Vagina (tissue), 2 donors: ENCODE data around the gene SHC1. TPM values are rescaled to one million over a fixed set of nuclear protein-coding genes. Genes with fewer than 3 reads are reported as not detected.

ENCODE experiments used
- DNase-seq, 2 donors: peaks; one replicate each; pipeline ENCODE4 v3.0.0-alpha.2; 2017; ENCODE audit errors: extremely low spot score in 2 of 2
- H3K27ac ChIP-seq: fragments of 200-600 bp; sonication (generic); one replicate; pipeline ENCODE4 v1.5.1; 2019
- H3K27me3 ChIP-seq: fragments of 200-600 bp; sonication (generic); one replicate; pipeline ENCODE4 v1.5.1; 2019
- H3K36me3 ChIP-seq, 2 donors: fragments of 200-600 bp; sonication (generic); one replicate each; pipeline ENCODE4 v1.5.1; 2017 to 2019
- H3K4me1 ChIP-seq: fragments of 200-600 bp; sonication (generic); one replicate; pipeline ENCODE4 v1.5.1; 2019
- H3K4me3 ChIP-seq, 2 donors: fragments of 200-600 bp; sonication (generic); 1 replicate in 1 of 2; 2 replicates in 1 of 2; pipeline ENCODE4 v1.5.1; 2016 to 2019
- H3K9me3 ChIP-seq: fragments of 200-600 bp; sonication (generic); one replicate; pipeline ENCODE4 v1.5.1; 2019
- CTCF ChIP-seq, 3 experiments: fragments of 450-650 bp in 2 of 3; fragments of 200-600 bp in 1 of 3; sonication (generic) in 1 of 3; IDR thresholded peaks; one replicate each; pipeline ENCODE4 v1.5.1; 2017 to 2019; ENCODE audit warnings: antibody characterized with exemption in 3 of 3, mild to moderate bottlenecking in 2 of 3, moderate library complexity in 2 of 3
- POLR2A ChIP-seq, 2 donors: fragments of 450-650 bp; IDR thresholded peaks; one replicate each; pipeline ENCODE4 v1.6.1; 2017; ENCODE audit warnings: antibody characterized with exemption in 2 of 2, mild to moderate bottlenecking in 2 of 2, moderate library complexity in 2 of 2
- POLR2AphosphoS5 ChIP-seq, 2 donors: sonication (generic); formaldehyde crosslinking; IDR thresholded peaks; one replicate each; pipeline ENCODE4 v1.9.0; 2017; ENCODE audit warnings: antibody characterized with exemption in 2 of 2, mild to moderate bottlenecking in 2 of 2, low read depth in 1 of 2; ENCODE audit not compliant: insufficient read depth in 1 of 2
- intact Hi-C: fragments of 100-400 bp; cut with DNase I; formaldehyde crosslinking; loops from one replicate; pipeline ENCODE4 v1.15.1; 2023
- total RNA-seq: library from RNA; depleted of rRNA; stranded (reverse); fragments of >200 nt; gene quantifications from one replicate; pipeline ENCODE4 v1.2.3, GENCODE V29; 2016

SHC1 gene
- total RNA-seq, 1 donor from 2014 or later, result 110 TPM

- Histone ChIP-seq H3K36me3 (peaks cover 0 to 12% of the 10 kb centered on the region in 2 donors), H3K4me1 (peaks cover 90% of the 10 kb centered on the region), H3K4me3 (peak overlapping the region in 1 of 2 donors; percentile 10), H3K27ac (peak overlapping the region; percentile 99), H3K27me3 (no peaks in the 10 kb centered on the region), H3K9me3 (no peaks in the 10 kb centered on the region)
- TF ChIP-seq POLR2AphosphoS5 (IDR thresholded peaks at IDR 0.05; ENCODE audit: insufficient read depth in 1 of 2, low read depth in 1 of 2) (no peak), CTCF (IDR thresholded peaks at IDR 0.05) (no peak), POLR2A (IDR thresholded peaks at IDR 0.05) (no peak)
- no peak for DNase-seq
- intact Hi-C loops, result no loop called here
Observed at GRCh38 chr1:155011004-155011416, 40.5 kb upstream of the SHC1 start.

- intact Hi-C loops, result no loop called here
- Histone ChIP-seq H3K9me3 (no peaks in the 10 kb centered on the region), H3K27ac (peak overlapping the region; percentile 99), H3K36me3 (peaks cover 0 to 12% of the 10 kb centered on the region in 2 donors), H3K4me3 (peak overlapping the region in 1 of 2 donors; percentile 42), H3K4me1 (peaks cover 90% of the 10 kb centered on the region), H3K27me3 (no peaks in the 10 kb centered on the region)
- TF ChIP-seq CTCF (IDR thresholded peaks at IDR 0.05) (no peak), POLR2AphosphoS5 (IDR thresholded peaks at IDR 0.05; ENCODE audit: insufficient read depth in 1 of 2, low read depth in 1 of 2) (no peak), POLR2A (IDR thresholded peaks at IDR 0.05) (no peak)
- no peak for DNase-seq
Observed at GRCh38 chr1:155010211-155010918, 39.8 kb upstream of the SHC1 start.

GRCh38 chr1:155009742-155010141 lies 39.2 kb upstream of the SHC1 start:
- no peak for TF ChIP-seq POLR2AphosphoS5 (IDR thresholded peaks at IDR 0.05; ENCODE audit: insufficient read depth in 1 of 2, low read depth in 1 of 2)
- TF ChIP-seq POLR2A (IDR thresholded peaks at IDR 0.05), result no peak
- TF ChIP-seq CTCF (IDR thresholded peaks at IDR 0.05), result no peak
- peak overlapping the region; percentile 99 for H3K27ac ChIP-seq
- H3K4me3 ChIP-seq, result peak overlapping the region; percentile 29 to 42
- H3K4me1 ChIP-seq, result peaks cover 90% of the 10 kb centered on the region
- H3K27me3 ChIP-seq, result no peaks in the 10 kb centered on the region
- H3K36me3 ChIP-seq, result peaks cover 0 to 6% of the 10 kb centered on the region in 2 donors
- H3K9me3 ChIP-seq, result no peaks in the 10 kb centered on the region
- no peak for DNase-seq
- intact Hi-C loops, result no loop called here

- intact Hi-C loops, result no loop called here
- no peaks in the 10 kb centered on the region for H3K9me3 ChIP-seq
- TF ChIP-seq POLR2A (IDR thresholded peaks at IDR 0.05) (no peak), POLR2AphosphoS5 (IDR thresholded peaks at IDR 0.05; ENCODE audit: insufficient read depth in 1 of 2, low read depth in 1 of 2) (no peak), CTCF (IDR thresholded peaks at IDR 0.05) (no peak)
- peaks cover 93% of the 10 kb centered on the region for H3K4me1 ChIP-seq
- H3K27ac ChIP-seq, result peak overlapping the region; percentile 99
- H3K4me3 ChIP-seq, result peak overlapping the region; percentile 29 to 42
- DNase-seq, result no peak
- no peaks in the 10 kb centered on the region for H3K27me3 ChIP-seq
- peaks cover 0 to 1% of the 10 kb centered on the region in 2 donors for H3K36me3 ChIP-seq
Observed at GRCh38 chr1:155009221-155009711, 38.7 kb upstream of the SHC1 start.
